ENCODE measurements around the gene TMPRSS13.

TMPRSS13 gene

DNA sequence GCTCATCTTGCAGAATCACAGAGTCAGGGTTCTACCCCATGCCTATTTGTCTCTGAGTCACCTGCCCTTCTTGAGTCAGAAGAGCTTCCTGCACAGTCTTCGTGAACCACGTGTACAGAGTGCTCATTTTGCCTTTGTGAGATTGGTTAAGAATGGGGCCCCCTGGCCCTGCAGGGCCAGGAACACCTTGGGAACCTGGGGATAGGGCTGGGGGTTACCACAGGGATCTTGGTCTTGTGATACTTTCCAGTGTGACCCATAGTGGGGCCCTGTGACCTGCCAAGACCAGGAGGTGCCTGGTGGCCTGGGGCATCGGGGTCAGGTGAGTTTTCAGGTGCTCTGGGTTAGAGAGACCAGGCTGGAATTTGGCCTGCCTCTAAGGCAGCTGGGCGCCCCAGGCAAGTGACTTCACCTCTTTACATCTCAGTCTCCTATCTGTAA is 9.4 kb downstream of the TMPRSS13 start:
- ATAC-seq, result no peak
- TF ChIP-seq CSDC2 (CRISPR knock-in tag; IDR thresholded peaks at IDR 0.05) (no peak), ZFP3 (CRISPR knock-in tag; IDR thresholded peaks at IDR 0.05) (no peak), ZNF70 (CRISPR knock-in tag; IDR thresholded peaks at IDR 0.05) (no peak), ISL1 (CRISPR knock-in tag; IDR thresholded peaks at IDR 0.05) (no peak), POU6F1 (CRISPR knock-in tag; IDR thresholded peaks at IDR 0.05; ENCODE audit: borderline replicate concordance, low read depth) (no peak), ARNTL (CRISPR knock-in tag; IDR thresholded peaks at IDR 0.05; ENCODE audit: borderline replicate concordance, low read depth) (no peak), ZNF8 (CRISPR knock-in tag; IDR thresholded peaks at IDR 0.05) (no peak), TSHZ2 (CRISPR knock-in tag; IDR thresholded peaks at IDR 0.05) (no peak)
- TF ChIP-seq, protein P1, sequence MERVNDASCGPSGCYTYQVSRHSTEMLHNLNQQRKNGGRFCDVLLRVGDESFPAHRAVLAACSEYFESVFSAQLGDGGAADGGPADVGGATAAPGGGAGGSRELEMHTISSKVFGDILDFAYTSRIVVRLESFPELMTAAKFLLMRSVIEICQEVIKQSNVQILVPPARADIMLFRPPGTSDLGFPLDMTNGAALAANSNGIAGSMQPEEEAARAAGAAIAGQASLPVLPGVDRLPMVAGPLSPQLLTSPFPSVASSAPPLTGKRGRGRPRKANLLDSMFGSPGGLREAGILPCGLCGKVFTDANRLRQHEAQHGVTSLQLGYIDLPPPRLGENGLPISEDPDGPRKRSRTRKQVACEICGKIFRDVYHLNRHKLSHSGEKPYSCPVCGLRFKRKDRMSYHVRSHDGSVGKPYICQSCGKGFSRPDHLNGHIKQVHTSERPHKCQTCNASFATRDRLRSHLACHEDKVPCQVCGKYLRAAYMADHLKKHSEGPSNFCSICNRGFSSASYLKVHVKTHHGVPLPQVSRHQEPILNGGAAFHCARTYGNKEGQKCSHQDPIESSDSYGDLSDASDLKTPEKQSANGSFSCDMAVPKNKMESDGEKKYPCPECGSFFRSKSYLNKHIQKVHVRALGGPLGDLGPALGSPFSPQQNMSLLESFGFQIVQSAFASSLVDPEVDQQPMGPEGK (CRISPR knock-in tag; IDR thresholded peaks at IDR 0.05; ENCODE audit: borderline replicate concordance), result no peak
- TF ChIP-seq, protein P2, sequence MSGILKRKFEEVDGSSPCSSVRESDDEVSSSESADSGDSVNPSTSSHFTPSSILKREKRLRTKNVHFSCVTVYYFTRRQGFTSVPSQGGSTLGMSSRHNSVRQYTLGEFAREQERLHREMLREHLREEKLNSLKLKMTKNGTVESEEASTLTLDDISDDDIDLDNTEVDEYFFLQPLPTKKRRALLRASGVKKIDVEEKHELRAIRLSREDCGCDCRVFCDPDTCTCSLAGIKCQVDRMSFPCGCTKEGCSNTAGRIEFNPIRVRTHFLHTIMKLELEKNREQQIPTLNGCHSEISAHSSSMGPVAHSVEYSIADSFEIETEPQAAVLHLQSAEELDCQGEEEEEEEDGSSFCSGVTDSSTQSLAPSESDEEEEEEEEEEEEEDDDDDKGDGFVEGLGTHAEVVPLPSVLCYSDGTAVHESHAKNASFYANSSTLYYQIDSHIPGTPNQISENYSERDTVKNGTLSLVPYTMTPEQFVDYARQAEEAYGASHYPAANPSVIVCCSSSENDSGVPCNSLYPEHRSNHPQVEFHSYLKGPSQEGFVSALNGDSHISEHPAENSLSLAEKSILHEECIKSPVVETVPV (CRISPR knock-in tag; IDR thresholded peaks at IDR 0.05), result no peak

DNA sequence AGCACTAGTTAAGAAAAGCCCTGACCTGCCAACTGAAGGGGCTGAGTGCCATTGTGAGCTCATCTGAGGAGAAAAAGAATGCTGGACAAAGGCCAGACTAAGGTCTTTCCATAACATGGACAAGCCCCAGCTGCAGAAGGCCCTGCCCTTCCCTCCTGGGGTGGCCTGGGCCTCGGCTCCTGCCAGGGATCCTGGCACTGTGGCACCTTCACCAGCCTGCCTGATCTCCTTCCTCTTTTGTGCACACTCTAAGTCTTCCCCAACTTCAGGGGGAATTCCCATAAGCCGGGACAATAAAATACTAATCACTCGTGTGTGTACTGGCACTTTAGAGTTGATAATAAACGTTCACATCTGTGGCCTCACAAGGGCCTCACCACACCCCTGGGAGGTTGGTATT is 9.9 kb downstream of the TMPRSS13 start:
- TF ChIP-seq ZNF565 (CRISPR knock-in tag; conservative IDR thresholded peaks at IDR 0.05; ENCODE audit: low read depth) (no peak), RARB (CRISPR knock-in tag; IDR thresholded peaks at IDR 0.05) (no peak), ZNF8 (CRISPR knock-in tag; IDR thresholded peaks at IDR 0.05) (no peak), ZFP3 (CRISPR knock-in tag; IDR thresholded peaks at IDR 0.05) (no peak), POU6F1 (CRISPR knock-in tag; IDR thresholded peaks at IDR 0.05; ENCODE audit: borderline replicate concordance, low read depth) (no peak), GLIS3 (CRISPR knock-in tag; IDR thresholded peaks at IDR 0.05) (no peak), CSDC2 (CRISPR knock-in tag; IDR thresholded peaks at IDR 0.05) (no peak), SNAI2 (CRISPR knock-in tag; IDR thresholded peaks at IDR 0.05) (no peak), TSHZ2 (CRISPR knock-in tag; IDR thresholded peaks at IDR 0.05) (no peak)
- TF ChIP-seq, protein P1 (CRISPR knock-in tag; IDR thresholded peaks at IDR 0.05; ENCODE audit: borderline replicate concordance), result no peak
- TF ChIP-seq, protein P3, sequence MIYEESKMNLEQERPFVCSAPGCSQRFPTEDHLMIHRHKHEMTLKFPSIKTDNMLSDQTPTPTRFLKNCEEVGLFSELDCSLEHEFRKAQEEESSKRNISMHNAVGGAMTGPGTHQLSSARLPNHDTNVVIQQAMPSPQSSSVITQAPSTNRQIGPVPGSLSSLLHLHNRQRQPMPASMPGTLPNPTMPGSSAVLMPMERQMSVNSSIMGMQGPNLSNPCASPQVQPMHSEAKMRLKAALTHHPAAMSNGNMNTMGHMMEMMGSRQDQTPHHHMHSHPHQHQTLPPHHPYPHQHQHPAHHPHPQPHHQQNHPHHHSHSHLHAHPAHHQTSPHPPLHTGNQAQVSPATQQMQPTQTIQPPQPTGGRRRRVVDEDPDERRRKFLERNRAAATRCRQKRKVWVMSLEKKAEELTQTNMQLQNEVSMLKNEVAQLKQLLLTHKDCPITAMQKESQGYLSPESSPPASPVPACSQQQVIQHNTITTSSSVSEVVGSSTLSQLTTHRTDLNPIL (CRISPR knock-in tag; IDR thresholded peaks at IDR 0.05; ENCODE audit: low read depth), result no peak
- no peak for ATAC-seq

Data from SK-N-SH treated with all-trans-retinoic acid at 6 μM for 48 hours (cell line).